Stimulated activated CD8-positive, alpha-beta memory T cell treated with anti-CD3 and anti-CD28 coated beads, Interleukin-12 subunit alpha, Interleukin-12 subunit beta, amount 100 ng/mL, for 1 hour (primary cell): ENCODE measurements around the gene KYNU.
"Not testable (repeated sequence)": the region's sequence is repeated elsewhere in the genome, so short reads cannot be mapped to it uniquely, and the experiment has no call there.

ENCODE experiments used
- DNase-seq: peaks from one replicate; pipeline ENCODE4 v3.0.0-alpha.2; 2020; ENCODE audit warnings: low read depth

KYNU gene

GRCh38 chr2:142877216-142877838, at the start of gene KYNU:
TSS of gene KYNU (plus strand) at chr2:142877664. CDS start at chr2:142885368, 7,704 bp downstream.
- DNase-seq = no peak

DNA sequence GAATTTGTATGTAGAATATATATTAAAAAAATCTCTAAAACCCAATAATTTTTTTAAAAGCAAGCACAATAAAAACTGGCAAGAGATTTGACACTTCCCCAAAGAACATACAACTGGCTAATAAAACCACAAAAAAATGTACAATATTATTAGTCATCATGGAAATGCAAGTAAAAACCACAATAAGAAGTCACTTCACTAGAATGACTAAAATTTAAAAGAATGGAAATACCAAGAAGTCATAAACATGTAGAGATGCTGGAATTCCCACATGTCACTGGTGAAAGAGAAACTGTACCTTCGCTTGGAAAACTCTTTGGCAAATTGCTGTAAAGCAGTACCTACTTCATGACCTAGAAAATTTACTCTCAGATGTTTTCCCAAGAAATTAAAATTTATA, 43.4 kb upstream of the KYNU start:
- DNase-seq = no peak

DNA sequence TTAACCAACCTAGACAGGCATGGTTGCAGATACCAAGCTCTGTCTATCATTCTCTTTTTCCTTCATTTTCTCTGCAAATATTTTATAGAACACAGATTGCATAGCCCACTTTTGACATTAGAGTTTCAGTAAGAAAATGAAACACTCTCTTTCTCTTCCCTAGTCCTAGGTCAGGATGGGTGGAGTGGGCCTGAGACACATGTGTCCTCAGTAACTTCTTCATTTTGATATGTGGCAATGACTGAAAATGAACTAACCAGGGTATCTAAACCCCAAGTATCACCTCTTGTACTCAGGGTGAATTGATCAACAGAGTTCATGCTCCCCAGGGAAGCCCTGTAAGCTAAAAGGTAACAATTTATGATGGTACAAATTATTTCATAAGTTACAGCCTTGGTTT, 37.0 kb upstream of the KYNU start:
- DNase-seq = no peak

- DNase-seq = no peak
Measured at GRCh38 chr2:142841788-142842187, 35.7 kb upstream of the KYNU start.

- DNase-seq = no peak
Measured at GRCh38 chr2:142842369-142842768, 35.1 kb upstream of the KYNU start.

DNA sequence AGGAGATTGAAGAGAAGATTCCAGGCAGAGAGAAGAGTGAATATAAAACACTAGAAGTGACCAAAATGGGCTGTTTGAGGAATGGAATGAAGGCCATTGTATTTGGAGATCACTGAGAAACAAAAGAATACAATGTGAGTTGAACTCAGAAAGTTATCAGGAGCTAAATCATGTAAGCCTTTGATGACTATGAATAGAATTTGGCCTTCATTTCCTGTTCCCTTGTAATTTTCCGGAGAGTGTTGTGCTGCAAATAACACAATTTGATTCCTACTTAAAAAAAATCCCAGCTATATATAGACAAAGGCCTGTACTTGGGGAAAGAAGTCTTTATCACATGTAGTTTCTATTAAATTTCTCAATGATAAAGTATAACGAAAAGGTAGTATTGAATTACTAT, 33.7 kb upstream of the KYNU start:
- no peak for DNase-seq

GRCh38 chr2:142848023-142848606, 29.3 kb upstream of the KYNU start:
- DNase-seq = no peak

DNA sequence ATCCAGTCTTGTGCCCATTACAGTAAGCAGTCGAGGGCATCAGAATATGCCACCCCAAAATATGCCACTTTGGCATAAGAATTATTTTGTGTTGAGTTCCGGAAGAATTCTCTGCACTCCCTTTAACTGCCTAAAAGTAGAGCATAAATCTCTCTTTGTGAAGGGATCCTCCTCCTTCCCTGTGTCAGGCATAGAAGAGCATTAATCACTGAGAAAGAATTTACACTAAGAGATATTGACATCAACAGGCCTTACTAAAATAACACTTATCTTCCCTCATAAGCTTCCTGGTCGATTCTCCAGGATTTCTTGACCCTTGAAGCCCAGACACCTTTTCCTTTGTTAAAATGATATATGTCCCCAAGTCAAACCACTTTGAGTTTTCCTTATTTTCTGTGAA, 27.6 kb upstream of the KYNU start:
- no peak for DNase-seq

- DNase-seq = no peak
Measured at GRCh38 chr2:142853912-142854311, 23.6 kb upstream of the KYNU start.

DNA sequence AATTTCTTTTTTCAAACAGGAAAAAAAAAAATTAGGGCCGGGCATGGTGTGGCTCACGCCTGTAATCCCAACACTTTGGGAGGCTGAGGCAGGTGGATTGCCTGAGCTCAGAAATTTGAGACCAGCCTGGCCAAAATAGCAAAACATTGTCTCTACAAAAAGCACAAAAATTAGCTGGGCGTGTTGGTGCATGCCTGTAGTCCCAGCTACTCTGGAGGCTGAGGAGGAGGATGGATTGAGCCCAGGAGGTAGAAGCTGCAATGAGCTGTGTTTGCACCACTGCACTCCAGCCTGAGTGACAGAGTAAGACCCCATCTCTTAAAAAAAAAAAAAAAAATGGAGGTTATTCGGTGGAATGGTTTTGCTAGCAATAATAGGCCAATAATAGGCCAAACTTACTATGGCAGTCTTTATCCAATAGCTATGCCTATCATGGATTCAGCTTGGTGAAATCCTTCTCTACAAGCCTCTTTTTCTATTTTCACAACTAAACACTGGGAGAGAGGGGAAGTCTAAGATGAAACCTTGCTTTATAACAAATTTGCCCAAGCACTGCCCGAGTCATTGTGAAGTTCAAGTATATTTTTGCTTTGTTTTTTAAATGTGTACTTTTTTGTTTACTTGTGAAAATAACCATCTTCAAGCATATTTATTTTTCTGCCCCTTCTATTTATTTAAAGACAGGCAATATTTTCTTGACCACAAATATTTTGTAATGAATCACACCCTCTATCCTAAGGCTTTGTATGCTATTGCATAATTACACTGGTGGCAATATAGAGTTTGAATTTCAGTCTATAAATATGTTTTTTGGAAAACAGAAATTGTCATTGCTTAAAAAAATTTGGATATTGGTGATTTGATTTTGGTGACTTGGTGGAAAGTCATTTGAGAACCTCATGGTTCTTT, 20.0 kb upstream of the KYNU start:
- no peak for DNase-seq

- no peak for DNase-seq
Measured at GRCh38 chr2:142858961-142859360, 18.5 kb upstream of the KYNU start.

DNA sequence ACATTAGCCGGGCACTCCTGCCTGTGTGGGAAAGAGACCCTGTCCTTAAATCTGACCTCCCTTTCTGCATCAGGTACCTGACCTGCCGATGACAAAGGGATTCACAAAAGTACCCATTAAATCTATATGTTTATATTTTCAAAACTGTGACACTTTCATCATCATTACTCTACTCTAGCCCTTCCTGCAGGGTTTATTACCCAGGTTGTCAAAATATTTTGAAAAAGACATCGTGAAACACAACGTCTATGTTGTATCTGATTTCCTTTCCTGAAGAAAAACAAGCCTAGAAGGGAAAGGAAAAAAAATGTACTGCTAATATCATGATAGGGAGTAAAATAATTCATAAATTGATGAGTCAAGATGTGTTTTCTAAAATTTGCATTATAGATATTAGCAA, 15.2 kb upstream of the KYNU start:
- no peak for DNase-seq

- no peak for DNase-seq
Measured at GRCh38 chr2:142862847-142863246, 14.6 kb upstream of the KYNU start.

GRCh38 chr2:142863485-142863961, 13.9 kb upstream of the KYNU start:
- no peak for DNase-seq

- not testable (repeated sequence) for DNase-seq
Measured at GRCh38 chr2:142864605-142865004, 12.9 kb upstream of the KYNU start.

DNA sequence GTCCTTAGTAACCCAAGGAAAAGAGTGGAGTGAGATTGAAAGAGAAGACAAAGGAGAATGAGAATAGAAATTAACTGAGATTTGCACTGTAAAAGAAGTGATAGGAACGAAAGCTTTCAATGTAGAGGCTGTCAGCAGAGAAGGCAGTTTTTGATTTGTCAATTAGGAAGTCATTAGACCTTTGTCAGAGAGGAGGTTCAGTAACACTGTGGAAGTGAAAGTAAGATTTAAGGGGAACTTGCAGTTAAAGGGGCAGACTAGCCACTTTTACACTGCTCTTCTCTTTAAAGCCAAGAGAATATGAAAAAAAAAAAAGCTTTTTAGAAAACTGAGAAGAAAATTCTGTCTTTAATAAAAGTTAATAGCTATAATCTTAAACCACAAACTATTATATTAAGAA, 11.5 kb upstream of the KYNU start:
- no peak for DNase-seq

GRCh38 chr2:142866426-142866825, 11.0 kb upstream of the KYNU start:
- DNase-seq = no peak

- DNase-seq = no peak
Measured at GRCh38 chr2:142867136-142867535, 10.3 kb upstream of the KYNU start.

DNA sequence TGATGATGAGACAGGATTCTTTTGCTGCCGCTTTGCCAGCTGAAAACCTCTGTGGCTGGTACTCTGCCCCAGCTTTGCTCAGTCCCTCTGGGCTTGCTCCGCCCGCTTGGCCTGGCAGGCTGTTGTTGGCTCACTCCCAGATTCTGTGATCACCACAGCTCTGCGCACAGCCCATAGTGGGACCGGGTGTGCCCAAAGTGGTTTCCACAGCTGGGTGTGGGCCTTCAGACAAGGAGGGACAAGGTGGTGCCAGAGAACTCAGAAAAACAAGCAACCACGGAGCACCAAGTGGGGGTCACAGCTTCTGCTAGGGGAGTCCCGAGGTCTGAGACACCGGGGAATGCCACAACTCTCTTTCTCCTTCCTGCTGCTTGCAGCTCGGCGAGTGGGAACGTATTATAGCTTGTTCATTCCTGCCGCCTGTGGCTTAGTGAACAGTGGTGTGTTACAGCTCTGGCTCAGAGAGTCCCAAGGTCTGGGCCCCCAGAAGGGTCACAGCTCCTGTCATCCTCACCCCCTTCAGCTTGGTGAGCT, 9.2 kb upstream of the KYNU start:
- no peak for DNase-seq

DNA sequence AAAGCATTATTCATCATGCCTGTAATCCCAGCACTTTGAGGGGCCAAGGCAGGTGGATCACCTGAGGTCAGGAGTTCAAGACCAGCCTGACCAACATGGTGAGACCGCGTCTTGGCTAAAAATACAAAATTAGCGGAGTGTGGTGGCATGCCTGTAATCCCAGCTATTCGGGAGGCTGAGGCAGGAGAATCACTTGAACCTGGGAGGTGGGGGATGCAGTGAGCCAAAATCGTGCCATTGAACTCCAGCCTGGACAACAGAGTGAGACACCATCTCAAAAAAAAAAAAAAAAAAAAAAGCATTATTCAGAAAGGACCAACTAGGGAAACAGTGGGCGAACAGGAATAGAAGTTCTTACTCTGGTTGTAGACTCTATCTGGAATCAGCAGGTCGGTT, 8.4 kb upstream of the KYNU start:
- not testable (repeated sequence) for DNase-seq

- no peak for DNase-seq
Measured at GRCh38 chr2:142869461-142870106, 7.9 kb upstream of the KYNU start.

- no peak for DNase-seq
Measured at GRCh38 chr2:142870526-142870925, 6.9 kb upstream of the KYNU start.
